Ishikawa (cell line): ENCODE data around the gene TAOK3.

Experiments
- EGR1 ChIP-seq: IDR thresholded peaks from 2 replicates; pipeline ENCODE4 v1.6.1; 2012
- EP300 ChIP-seq: IDR thresholded peaks from 2 replicates; pipeline ENCODE4 v1.6.1; 2012; ENCODE audit warnings: borderline replicate concordance
- RAD21 ChIP-seq: IDR thresholded peaks from 2 replicates; pipeline ENCODE4 v1.6.1; 2012; ENCODE audit warnings: low read depth
- TAF1 ChIP-seq: IDR thresholded peaks from 2 replicates; pipeline ENCODE4 v1.6.1; 2012; ENCODE audit warnings: low read depth, mild to moderate bottlenecking
- TCF12 ChIP-seq: IDR thresholded peaks from 2 replicates; pipeline ENCODE4 v1.6.1; 2012; ENCODE audit warnings: low read depth
- TF ChIP-seq, protein P1 (sequence below): IDR thresholded peaks from 2 replicates; pipeline ENCODE4 v1.6.1; 2012

- TF ChIP-seq, protein P1, sequence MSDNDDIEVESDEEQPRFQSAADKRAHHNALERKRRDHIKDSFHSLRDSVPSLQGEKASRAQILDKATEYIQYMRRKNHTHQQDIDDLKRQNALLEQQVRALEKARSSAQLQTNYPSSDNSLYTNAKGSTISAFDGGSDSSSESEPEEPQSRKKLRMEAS = no peak
- TF ChIP-seq TAF1 (no peak), EP300 (no peak), RAD21 (no peak), EGR1 (no peak), TCF12 (no peak)
These were observed 270.1 kb downstream of the TAOK3 start for GRCh38 chr12:118102609-118103008.
